ENCODE data around the gene CTPS2.

Gene CTPS2

DNA sequence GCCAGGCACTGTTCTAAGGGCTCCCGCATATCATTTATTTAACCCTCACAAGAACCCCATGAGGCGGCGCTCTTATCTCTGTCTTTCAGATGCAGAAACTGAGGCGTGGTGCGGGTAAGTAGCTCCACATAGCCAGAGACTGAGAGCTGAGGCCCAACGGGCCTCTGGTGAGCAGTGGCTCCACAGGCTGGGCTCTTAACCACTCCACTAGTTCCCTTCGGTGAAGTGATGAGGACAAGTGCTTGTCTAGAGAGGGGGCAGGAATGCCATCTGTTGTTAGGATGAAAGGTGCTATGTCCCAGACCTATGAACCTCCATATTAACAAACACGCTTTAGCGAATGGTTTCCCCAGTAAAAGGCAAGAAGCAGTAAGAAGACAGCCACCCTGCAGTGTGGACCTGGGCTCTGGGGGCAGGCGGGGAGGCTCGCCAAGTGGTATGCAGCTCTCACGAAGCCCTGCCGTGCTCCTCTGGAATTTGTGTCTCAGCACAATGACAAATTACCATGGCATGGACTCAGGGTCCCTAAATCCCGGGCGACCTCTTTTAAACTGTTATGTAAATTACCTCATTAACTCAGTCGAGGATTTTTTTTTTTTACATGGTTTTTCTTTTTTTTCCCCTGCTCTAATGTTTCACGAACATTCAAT, 83.4 kb downstream of the CTPS2 start:
- TF ChIP-seq POLR2AphosphoS5 (IDR thresholded peaks at IDR 0.05; ENCODE audit: low read depth, low read length) (no peak), TAF1 (IDR thresholded peaks at IDR 0.05; ENCODE audit: borderline replicate concordance, insufficient read depth, low read length) (no peak), SIN3A (IDR thresholded peaks at IDR 0.05; ENCODE audit: borderline replicate concordance, insufficient read depth, low read length) (no peak), FOXP2 (optimal IDR thresholded peaks at IDR 0.05; ENCODE audit: borderline replicate concordance, extremely low read depth, extremely low read length, insufficient read depth) (no peak)
- TF ChIP-seq, protein P1, sequence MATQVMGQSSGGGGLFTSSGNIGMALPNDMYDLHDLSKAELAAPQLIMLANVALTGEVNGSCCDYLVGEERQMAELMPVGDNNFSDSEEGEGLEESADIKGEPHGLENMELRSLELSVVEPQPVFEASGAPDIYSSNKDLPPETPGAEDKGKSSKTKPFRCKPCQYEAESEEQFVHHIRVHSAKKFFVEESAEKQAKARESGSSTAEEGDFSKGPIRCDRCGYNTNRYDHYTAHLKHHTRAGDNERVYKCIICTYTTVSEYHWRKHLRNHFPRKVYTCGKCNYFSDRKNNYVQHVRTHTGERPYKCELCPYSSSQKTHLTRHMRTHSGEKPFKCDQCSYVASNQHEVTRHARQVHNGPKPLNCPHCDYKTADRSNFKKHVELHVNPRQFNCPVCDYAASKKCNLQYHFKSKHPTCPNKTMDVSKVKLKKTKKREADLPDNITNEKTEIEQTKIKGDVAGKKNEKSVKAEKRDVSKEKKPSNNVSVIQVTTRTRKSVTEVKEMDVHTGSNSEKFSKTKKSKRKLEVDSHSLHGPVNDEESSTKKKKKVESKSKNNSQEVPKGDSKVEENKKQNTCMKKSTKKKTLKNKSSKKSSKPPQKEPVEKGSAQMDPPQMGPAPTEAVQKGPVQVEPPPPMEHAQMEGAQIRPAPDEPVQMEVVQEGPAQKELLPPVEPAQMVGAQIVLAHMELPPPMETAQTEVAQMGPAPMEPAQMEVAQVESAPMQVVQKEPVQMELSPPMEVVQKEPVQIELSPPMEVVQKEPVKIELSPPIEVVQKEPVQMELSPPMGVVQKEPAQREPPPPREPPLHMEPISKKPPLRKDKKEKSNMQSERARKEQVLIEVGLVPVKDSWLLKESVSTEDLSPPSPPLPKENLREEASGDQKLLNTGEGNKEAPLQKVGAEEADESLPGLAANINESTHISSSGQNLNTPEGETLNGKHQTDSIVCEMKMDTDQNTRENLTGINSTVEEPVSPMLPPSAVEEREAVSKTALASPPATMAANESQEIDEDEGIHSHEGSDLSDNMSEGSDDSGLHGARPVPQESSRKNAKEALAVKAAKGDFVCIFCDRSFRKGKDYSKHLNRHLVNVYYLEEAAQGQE (IDR thresholded peaks at IDR 0.05; ENCODE audit: insufficient read depth in 1 of 2, low read depth in 2 of 2, low read length in 2 of 2), result no peak

DNA sequence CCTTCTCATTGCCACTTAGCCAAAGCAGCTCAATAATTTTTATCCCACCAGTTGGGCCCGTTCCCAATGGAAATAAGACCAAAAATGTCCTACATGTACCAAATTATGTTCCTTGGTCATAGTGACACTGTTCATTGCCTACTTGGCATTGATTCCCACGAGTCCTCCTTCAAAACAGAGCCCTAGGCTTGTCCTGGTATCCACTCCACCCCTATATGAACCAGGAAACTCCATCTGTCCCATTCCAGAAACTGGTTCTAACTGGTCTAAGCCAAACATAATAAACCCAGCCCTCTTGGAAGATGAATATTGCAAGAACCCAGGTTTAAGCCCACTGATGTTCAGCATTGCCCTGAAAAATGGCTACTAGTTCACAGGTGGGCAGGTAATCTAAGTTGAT, 93.4 kb downstream of the CTPS2 start:
- TF ChIP-seq TAF1 (IDR thresholded peaks at IDR 0.05; ENCODE audit: borderline replicate concordance, insufficient read depth, low read length) (no peak), SIN3A (IDR thresholded peaks at IDR 0.05; ENCODE audit: borderline replicate concordance, insufficient read depth, low read length) (no peak), POLR2AphosphoS5 (IDR thresholded peaks at IDR 0.05; ENCODE audit: low read depth, low read length) (no peak), FOXP2 (optimal IDR thresholded peaks at IDR 0.05; ENCODE audit: borderline replicate concordance, extremely low read depth, extremely low read length, insufficient read depth) (no peak)
- TF ChIP-seq, protein P1 (IDR thresholded peaks at IDR 0.05; ENCODE audit: insufficient read depth in 1 of 2, low read depth in 2 of 2, low read length in 2 of 2), result no peak

DNA sequence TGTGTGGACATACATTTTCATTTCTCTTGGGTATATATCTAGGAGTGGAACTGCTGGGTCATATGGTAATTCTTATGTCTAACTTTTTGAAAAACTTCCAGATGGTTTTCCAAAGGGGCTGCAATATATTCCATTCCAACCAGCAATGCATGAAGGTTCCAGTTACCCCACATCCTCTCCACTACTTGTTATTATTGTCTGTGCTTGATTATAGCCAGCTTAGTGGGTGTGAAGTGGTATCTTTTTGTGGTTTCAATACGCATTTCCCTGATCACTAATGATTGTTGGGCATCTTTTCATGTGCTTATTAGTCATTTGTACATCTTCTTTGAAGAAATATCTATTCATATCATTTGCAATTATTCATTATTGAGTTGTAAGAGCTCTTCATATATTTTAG, 94.0 kb downstream of the CTPS2 start:
- TF ChIP-seq SIN3A (IDR thresholded peaks at IDR 0.05; ENCODE audit: borderline replicate concordance, insufficient read depth, low read length) (no peak), FOXP2 (optimal IDR thresholded peaks at IDR 0.05; ENCODE audit: borderline replicate concordance, extremely low read depth, extremely low read length, insufficient read depth) (no peak), TAF1 (IDR thresholded peaks at IDR 0.05; ENCODE audit: borderline replicate concordance, insufficient read depth, low read length) (no peak), POLR2AphosphoS5 (IDR thresholded peaks at IDR 0.05; ENCODE audit: low read depth, low read length) (no peak)
- TF ChIP-seq, protein P1 (IDR thresholded peaks at IDR 0.05; ENCODE audit: insufficient read depth in 1 of 2, low read depth in 2 of 2, low read length in 2 of 2), result no peak

DNA sequence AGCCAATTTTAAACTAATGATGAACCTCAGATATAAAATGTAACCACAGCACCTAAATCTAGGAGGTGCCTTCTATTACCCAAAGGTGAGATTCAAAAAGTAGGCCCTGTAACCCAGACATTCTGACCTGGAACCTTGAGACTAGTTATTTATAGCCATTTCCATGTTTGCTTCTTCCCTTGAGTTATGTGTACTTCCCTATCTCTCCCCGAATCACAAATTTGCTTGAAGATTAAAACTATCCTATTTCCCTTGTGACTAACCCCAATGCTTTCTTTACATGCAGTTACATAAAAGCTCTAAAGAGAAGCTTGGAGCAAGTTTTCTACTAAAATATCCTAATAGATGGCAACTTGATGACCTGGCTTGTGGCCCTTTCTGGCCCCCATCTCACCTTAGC, 95.1 kb downstream of the CTPS2 start:
- TF ChIP-seq SIN3A (IDR thresholded peaks at IDR 0.05; ENCODE audit: borderline replicate concordance, insufficient read depth, low read length) (no peak), POLR2AphosphoS5 (IDR thresholded peaks at IDR 0.05; ENCODE audit: low read depth, low read length) (no peak), TAF1 (IDR thresholded peaks at IDR 0.05; ENCODE audit: borderline replicate concordance, insufficient read depth, low read length) (no peak), FOXP2 (optimal IDR thresholded peaks at IDR 0.05; ENCODE audit: borderline replicate concordance, extremely low read depth, extremely low read length, insufficient read depth) (no peak)
- TF ChIP-seq, protein P1 (IDR thresholded peaks at IDR 0.05; ENCODE audit: insufficient read depth in 1 of 2, low read depth in 2 of 2, low read length in 2 of 2), result no peak

Data from PFSK-1 (cell line).